ENCODE measurements around the gene LDLRAP1. TPM values are rescaled to one million over a fixed set of nuclear protein-coding genes. Genes with fewer than 3 reads are reported as not detected.

The LDLRAP1 gene
- total RNA-seq, 2 donors from 2014 or later = 13.9 to 14.5 TPM

- peaks cover 3% of the 10 kb centered on the region for H3K27me3 Mint-ChIP-seq (ENCODE audit: insufficient read depth)
- no peak for TF ChIP-seq CTCF (conservative IDR thresholded peaks at IDR 0.05)
- Histone ChIP-seq H3K4me1 (ENCODE audit: control insufficient read depth, insufficient read depth, low read length) (no peaks in the 10 kb centered on the region), H3K9ac (ENCODE audit: extremely low read depth, low read length, poor library complexity, severe bottlenecking) (no peak overlapping the region), H3K27ac (ENCODE audit: low read depth, low read length) (no peak overlapping the region), H3K27me3 (ENCODE audit: control insufficient read depth, insufficient read depth, low read length, poor library complexity, severe bottlenecking) (no peaks in the 10 kb centered on the region), H3K36me3 (ENCODE audit: control insufficient read depth, insufficient read depth, low read length) (no peaks in the 10 kb centered on the region), H3K9me3 (ENCODE audit: control insufficient read depth, low read length) (no peaks in the 10 kb centered on the region), H3K4me3 (ENCODE audit: low read length) (no peak overlapping the region)
- H3K4me1 Mint-ChIP-seq = no peaks in the 10 kb centered on the region
- no peak overlapping the region for H3K27ac Mint-ChIP-seq
- no peaks in the 10 kb centered on the region for H3K9me3 Mint-ChIP-seq
- H3K4me3 Mint-ChIP-seq = no peak overlapping the region
- no peak for DNase-seq
- 68 to 75% methylated on average over 6 to 9 of the region's 9 CpGs for WGBS, 2 experiments (ENCODE audit: insufficient coverage in 1 of 2, insufficient read length in 1 of 2)
- no peaks in the 10 kb centered on the region for H3K36me3 Mint-ChIP-seq (ENCODE audit: low read depth)
Observed at GRCh38 chr1:25533775-25534409, 9.5 kb upstream of the LDLRAP1 start.

- Mint-ChIP-seq H3K9me3 (no peaks in the 10 kb centered on the region), H3K36me3 (ENCODE audit: low read depth) (no peaks in the 10 kb centered on the region), H3K4me3 (no peak overlapping the region), H3K27me3 (ENCODE audit: insufficient read depth) (peaks cover 3% of the 10 kb centered on the region), H3K27ac (no peak overlapping the region), H3K4me1 (no peaks in the 10 kb centered on the region)
- DNase-seq = no peak
- Histone ChIP-seq H3K27ac (ENCODE audit: low read depth, low read length) (no peak overlapping the region), H3K9me3 (ENCODE audit: control insufficient read depth, low read length) (no peaks in the 10 kb centered on the region), H3K36me3 (ENCODE audit: control insufficient read depth, insufficient read depth, low read length) (no peaks in the 10 kb centered on the region), H3K9ac (ENCODE audit: extremely low read depth, low read length, poor library complexity, severe bottlenecking) (no peak overlapping the region), H3K27me3 (ENCODE audit: control insufficient read depth, insufficient read depth, low read length, poor library complexity, severe bottlenecking) (no peaks in the 10 kb centered on the region), H3K4me3 (ENCODE audit: low read length) (no peak overlapping the region), H3K4me1 (ENCODE audit: control insufficient read depth, insufficient read depth, low read length) (no peaks in the 10 kb centered on the region)
- no peak for TF ChIP-seq CTCF (conservative IDR thresholded peaks at IDR 0.05)
- 89 to 100% methylated on average over 2 to 4 of the region's 4 CpGs for WGBS, 2 experiments (ENCODE audit: insufficient coverage in 1 of 2, insufficient read length in 1 of 2)
Observed at GRCh38 chr1:25534410-25534788, 9.0 kb upstream of the LDLRAP1 start.

GRCh38 chr1:25536124-25536523 is 7.3 kb upstream of the LDLRAP1 start:
- Histone ChIP-seq H3K27me3 (ENCODE audit: control insufficient read depth, insufficient read depth, low read length, poor library complexity, severe bottlenecking) (no peaks in the 10 kb centered on the region), H3K4me1 (ENCODE audit: control insufficient read depth, insufficient read depth, low read length) (no peaks in the 10 kb centered on the region), H3K27ac (ENCODE audit: low read depth, low read length) (no peak overlapping the region), H3K9ac (ENCODE audit: extremely low read depth, low read length, poor library complexity, severe bottlenecking) (no peak overlapping the region), H3K9me3 (ENCODE audit: control insufficient read depth, low read length) (no peaks in the 10 kb centered on the region), H3K4me3 (ENCODE audit: low read length) (no peak overlapping the region), H3K36me3 (ENCODE audit: control insufficient read depth, insufficient read depth, low read length) (no peaks in the 10 kb centered on the region)
- Mint-ChIP-seq H3K9me3 (no peaks in the 10 kb centered on the region), H3K4me1 (no peaks in the 10 kb centered on the region), H3K36me3 (ENCODE audit: low read depth) (no peaks in the 10 kb centered on the region), H3K27me3 (ENCODE audit: insufficient read depth) (peaks cover 3% of the 10 kb centered on the region), H3K4me3 (no peak overlapping the region), H3K27ac (no peak overlapping the region)
- no peak for DNase-seq
- TF ChIP-seq CTCF (conservative IDR thresholded peaks at IDR 0.05) = no peak
- 89% methylated on average over 3 of the region's 3 CpGs for WGBS, 2 experiments (ENCODE audit: insufficient coverage in 1 of 2, insufficient read length in 1 of 2)
